HEK293T (cell line): ENCODE data around the gene EPHB1.

Experiments used
- CTBP1 ChIP-seq: fragments of 450-650 bp; IDR thresholded peaks from 2 replicates; pipeline ENCODE4 v1.6.1; 2016; ENCODE audit warnings: borderline replicate concordance
- ELF4 ChIP-seq: fragments of 450-650 bp; IDR thresholded peaks from 2 replicates; pipeline ENCODE4 v1.6.1; 2017; ENCODE audit warnings: antibody characterized with exemption
- FOXK2 ChIP-seq: fragments of 450-650 bp; IDR thresholded peaks from 2 replicates; pipeline ENCODE4 v1.6.1; 2016; ENCODE audit warnings: mild to moderate bottlenecking
- FOXM1 ChIP-seq: fragments of 450-650 bp; IDR thresholded peaks from 2 replicates; pipeline ENCODE4 v1.6.1; 2017; ENCODE audit warnings: mild to moderate bottlenecking, borderline replicate concordance
- L3MBTL2 ChIP-seq: fragments of 450-650 bp; conservative IDR thresholded peaks from 2 replicates; pipeline ENCODE4 v1.6.1; 2016; ENCODE audit warnings: mild to moderate bottlenecking
- LEF1 ChIP-seq: fragments of 450-650 bp; IDR thresholded peaks from 2 replicates; pipeline ENCODE4 v1.6.1; 2017; ENCODE audit warnings: mild to moderate bottlenecking, borderline replicate concordance
- NFRKB ChIP-seq: fragments of 450-650 bp; IDR thresholded peaks from 2 replicates; pipeline ENCODE4 v1.6.1; 2016; ENCODE audit warnings: mild to moderate bottlenecking, moderate library complexity
- SP1 ChIP-seq: fragments of 450-650 bp; IDR thresholded peaks from 2 replicates; pipeline ENCODE4 v1.6.1; 2017
- TARDBP ChIP-seq: fragments of 450-650 bp; IDR thresholded peaks from 2 replicates; pipeline ENCODE4 v1.6.1; 2016

GRCh38 chr3:134801204-134801958 lies 6.3 kb downstream of the EPHB1 start:
- TF ChIP-seq LEF1 = no peak
- no peak for TF ChIP-seq FOXM1
- TF ChIP-seq CTBP1 = no peak
- TF ChIP-seq FOXK2 = no peak
- no peak for TF ChIP-seq SP1
- no peak for TF ChIP-seq NFRKB
- TF ChIP-seq L3MBTL2 = no peak
- TF ChIP-seq TARDBP = no peak
- TF ChIP-seq ELF4 = no peak
